H9 (cell line): ENCODE results near the gene KRT39. TPM values are rescaled to one million over a fixed set of nuclear protein-coding genes. Genes with fewer than 3 reads are reported as not detected.

Source experiments
- DNase-seq: peaks from one replicate; pipeline ENCODE4 v3.0.0-alpha.2; 2017
- H2AFZ ChIP-seq: one replicate; pipeline ENCODE4 v1.6.1; 2013; ENCODE audit warnings: mild to moderate bottlenecking, low read length, control low read depth, moderate library complexity
- H2AK5ac ChIP-seq: 2 replicates; pipeline ENCODE4 v1.6.1; 2013; ENCODE audit warnings: low read length, control low read depth, mixed read lengths; ENCODE audit not compliant: insufficient read length
- H2BK120ac ChIP-seq: one replicate; pipeline ENCODE4 v1.6.1; 2013; ENCODE audit warnings: low read depth, mild to moderate bottlenecking, low read length, control low read depth, inconsistent platforms; ENCODE audit not compliant: poor library complexity, severe bottlenecking
- H2BK12ac ChIP-seq: 2 replicates; pipeline ENCODE4 v1.6.1; 2013; ENCODE audit warnings: low read length, control low read depth, mixed read lengths, low read depth; ENCODE audit not compliant: insufficient read length
- H2BK15ac ChIP-seq: 2 replicates; pipeline ENCODE4 v1.6.1; 2013; ENCODE audit warnings: low read depth, low read length, control low read depth
- H2BK20ac ChIP-seq: one replicate; pipeline ENCODE4 v1.6.1; 2013; ENCODE audit warnings: low read depth, mild to moderate bottlenecking, low read length, control low read depth, inconsistent platforms; ENCODE audit not compliant: poor library complexity, severe bottlenecking
- H2BK5ac ChIP-seq: 2 replicates; pipeline ENCODE4 v1.6.1; 2013; ENCODE audit warnings: low read length, control low read depth, mixed read lengths; ENCODE audit not compliant: insufficient read length
- H3K14ac ChIP-seq: 2 replicates; pipeline ENCODE4 v1.6.1; 2013; ENCODE audit warnings: low read length, control low read depth; ENCODE audit not compliant: insufficient read depth
- H3K18ac ChIP-seq: 2 replicates; pipeline ENCODE4 v1.6.1; 2013; ENCODE audit warnings: low read depth, mild to moderate bottlenecking, mixed read lengths, low read length, control low read depth; ENCODE audit not compliant: insufficient read length
- H3K23ac ChIP-seq: 2 replicates; pipeline ENCODE4 v1.6.1; 2013; ENCODE audit warnings: low read length, control low read depth, mixed read lengths, low read depth; ENCODE audit not compliant: insufficient read length
- H3K23me2 ChIP-seq: 2 replicates; pipeline ENCODE4 v1.6.1; 2013; ENCODE audit warnings: low read depth, mild to moderate bottlenecking, mixed read lengths, low read length, control low read depth; ENCODE audit not compliant: insufficient read length, poor library complexity, severe bottlenecking
- H3K27ac ChIP-seq: 2 replicates; pipeline ENCODE4 v1.5.1; 2013; ENCODE audit warnings: low read length, control low read depth, mixed read lengths, low read depth; ENCODE audit not compliant: insufficient read length
- H3K27me3 ChIP-seq: 2 replicates; pipeline ENCODE4 v1.6.1; 2013; ENCODE audit warnings: low read length, control low read depth, inconsistent platforms; ENCODE audit not compliant: insufficient read depth
- H3K4ac ChIP-seq: 2 replicates; pipeline ENCODE4 v1.6.1; 2013; ENCODE audit warnings: low read depth, mild to moderate bottlenecking, control low read depth, inconsistent platforms, low read length, moderate library complexity
- H3K4me1 ChIP-seq: 2 replicates; pipeline ENCODE4 v1.6.1; 2013; ENCODE audit warnings: low read length, control low read depth, inconsistent platforms; ENCODE audit not compliant: insufficient read depth
- H3K4me2 ChIP-seq: 2 replicates; pipeline ENCODE4 v1.6.1; 2013; ENCODE audit warnings: low read length, control low read depth, mixed read lengths; ENCODE audit not compliant: insufficient read length, insufficient read depth
- H3K56ac ChIP-seq: 2 replicates; pipeline ENCODE4 v1.6.1; 2013; ENCODE audit warnings: low read depth, mild to moderate bottlenecking, mixed read lengths, low read length, control low read depth; ENCODE audit not compliant: insufficient read length
- H3K79me1 ChIP-seq: 2 replicates; pipeline ENCODE4 v1.6.1; 2013; ENCODE audit warnings: low read depth, mild to moderate bottlenecking, moderate library complexity, low read length, control low read depth, inconsistent platforms; ENCODE audit not compliant: insufficient read depth, poor library complexity, severe bottlenecking
- H3K79me2 ChIP-seq: 2 replicates; pipeline ENCODE4 v1.6.1; 2013; ENCODE audit warnings: low read length, control low read depth, inconsistent platforms; ENCODE audit not compliant: insufficient read depth
- H3K9ac ChIP-seq: 2 replicates; pipeline ENCODE4 v1.6.1; 2013; ENCODE audit warnings: low read length, control low read depth, mixed read lengths; ENCODE audit not compliant: insufficient read length; ENCODE audit errors: extremely low read depth
- H3K9me3 ChIP-seq: one replicate; pipeline ENCODE4 v1.6.1; 2013; ENCODE audit warnings: low read depth, low read length, inconsistent platforms; ENCODE audit not compliant: control insufficient read depth
- H3T11ph ChIP-seq: one replicate; pipeline ENCODE4 v1.6.1; 2013; ENCODE audit warnings: mild to moderate bottlenecking, low read length, control low read depth, inconsistent platforms
- H4K20me1 ChIP-seq: one replicate; pipeline ENCODE4 v1.6.1; 2013; ENCODE audit not compliant: control insufficient read depth, insufficient read length, insufficient read depth
- H4K5ac ChIP-seq: 2 replicates; pipeline ENCODE4 v1.6.1; 2013; ENCODE audit warnings: low read depth, mild to moderate bottlenecking, mixed read lengths, low read length, control low read depth; ENCODE audit not compliant: insufficient read length
- H4K8ac ChIP-seq: replicated peaks from 2 replicates; pipeline ENCODE4 v1.6.1; 2013; ENCODE audit warnings: low read length, control low read depth, mixed read lengths, low read depth; ENCODE audit not compliant: insufficient read length
- H4K91ac ChIP-seq: 2 replicates; pipeline ENCODE4 v1.6.1; 2013; ENCODE audit warnings: low read depth, mild to moderate bottlenecking, moderate library complexity, mixed read lengths, low read length, control low read depth; ENCODE audit not compliant: insufficient read length
- H3K27ac Mint-ChIP-seq, 3 experiments: 2 replicates in 2 of 3; 3 replicates in 1 of 3; pipeline ENCODE4 v1.8.0; 2020 to 2021; ENCODE audit warnings: mixed read lengths in 3 of 3, mild to moderate bottlenecking in 1 of 3, moderate library complexity in 1 of 3
- H3K27me3 Mint-ChIP-seq: 2 replicates; pipeline ENCODE4 v1.8.0; 2021; ENCODE audit warnings: low read depth, mild to moderate bottlenecking, moderate library complexity, mixed read lengths
- H3K36me3 Mint-ChIP-seq, 3 experiments: 2 replicates in 2 of 3; 3 replicates in 1 of 3; pipeline ENCODE4 v1.8.0; 2020 to 2021; ENCODE audit warnings: low read depth in 3 of 3, mixed read lengths in 3 of 3; ENCODE audit not compliant: insufficient read depth in 1 of 3
- H3K4me1 Mint-ChIP-seq, 2 experiments: 2 replicates each; pipeline ENCODE4 v1.8.0; 2020; ENCODE audit warnings: mixed read lengths in 2 of 2
- H3K4me3 Mint-ChIP-seq, 2 experiments: 2 replicates in 1 of 2; 3 replicates in 1 of 2; pipeline ENCODE4 v1.8.0; 2020 to 2021; ENCODE audit warnings: mild to moderate bottlenecking in 2 of 2, mixed read lengths in 2 of 2, moderate library complexity in 1 of 2
- H3K9me3 Mint-ChIP-seq, 2 experiments: 2 replicates in 1 of 2; 3 replicates in 1 of 2; pipeline ENCODE4 v1.8.0; 2020; ENCODE audit warnings: mild to moderate bottlenecking in 2 of 2, mixed read lengths in 2 of 2, moderate library complexity in 1 of 2
- CTCF ChIP-seq: fragments of 200-600 bp; sonication (generic); conservative IDR thresholded peaks from 3 replicates; pipeline ENCODE4 v1.8.0; 2021; ENCODE audit warnings: antibody characterized with exemption, mild to moderate bottlenecking
- WGBS: extraction: QIAGEN DNeasy Blood & Tissue Kit; methylation state at CpG from one replicate; pipeline ENCODE4 v1.1.7; 2013; ENCODE audit warnings: missing lambda C conversion rate, low lambda C conversion rate, mixed read lengths; ENCODE audit not compliant: insufficient read length; ENCODE audit errors: extremely low coverage; 5-methylcytosine and 5-hydroxymethylcytosine counted together
- total RNA-seq: library from RNA; stranded (reverse); gene quantifications from 2 replicates; pipeline ENCODE4 v1.2.1, GENCODE V29; 2021

Gene KRT39
- total RNA-seq, 1 experiment from 2014 or later, result not detected

- Histone ChIP-seq H3K4me2 (no peak overlapping the region), H2BK5ac (no peak overlapping the region), H3K18ac (no peak overlapping the region), H4K5ac (no peak overlapping the region), H3K4ac (no peak overlapping the region), H3K14ac (no peak overlapping the region), H4K91ac (no peak overlapping the region), H3K23ac (no peak overlapping the region), H3K23me2 (no peaks in the 10 kb centered on the region), H2BK15ac (no peak overlapping the region), H4K8ac (no peak overlapping the region), H3K9me3 (no peaks in the 10 kb centered on the region), H3K56ac (no peak overlapping the region), H3K27me3 (no peaks in the 10 kb centered on the region), H2BK120ac (no peak overlapping the region), H3K4me1 (no peaks in the 10 kb centered on the region), H3K79me2 (no peaks in the 10 kb centered on the region), H2BK12ac (no peak overlapping the region), H3K27ac (no peak overlapping the region), H3K79me1 (no peaks in the 10 kb centered on the region), H2AFZ (no peak overlapping the region), H3K9ac (no peak overlapping the region), H2AK5ac (no peak overlapping the region), H3T11ph (no peak overlapping the region), H4K20me1 (no peaks in the 10 kb centered on the region), H2BK20ac (no peak overlapping the region)
- Mint-ChIP-seq H3K9me3 (no peaks in the 10 kb centered on the region), H3K36me3 (no peaks in the 10 kb centered on the region), H3K4me1 (no peaks in the 10 kb centered on the region), H3K4me3 (no peak overlapping the region), H3K27me3 (no peaks in the 10 kb centered on the region), H3K27ac (no peak overlapping the region)
- TF ChIP-seq CTCF, result no peak
- no CpG with 5 or more reads among the region's 3 CpGs for WGBS
- no peak for DNase-seq
These were observed 51.5 kb downstream of the KRT39 start for GRCh38 chr17:40915199-40915661.
